ENCODE results near the gene GMPPA.

The GMPPA gene

DNA sequence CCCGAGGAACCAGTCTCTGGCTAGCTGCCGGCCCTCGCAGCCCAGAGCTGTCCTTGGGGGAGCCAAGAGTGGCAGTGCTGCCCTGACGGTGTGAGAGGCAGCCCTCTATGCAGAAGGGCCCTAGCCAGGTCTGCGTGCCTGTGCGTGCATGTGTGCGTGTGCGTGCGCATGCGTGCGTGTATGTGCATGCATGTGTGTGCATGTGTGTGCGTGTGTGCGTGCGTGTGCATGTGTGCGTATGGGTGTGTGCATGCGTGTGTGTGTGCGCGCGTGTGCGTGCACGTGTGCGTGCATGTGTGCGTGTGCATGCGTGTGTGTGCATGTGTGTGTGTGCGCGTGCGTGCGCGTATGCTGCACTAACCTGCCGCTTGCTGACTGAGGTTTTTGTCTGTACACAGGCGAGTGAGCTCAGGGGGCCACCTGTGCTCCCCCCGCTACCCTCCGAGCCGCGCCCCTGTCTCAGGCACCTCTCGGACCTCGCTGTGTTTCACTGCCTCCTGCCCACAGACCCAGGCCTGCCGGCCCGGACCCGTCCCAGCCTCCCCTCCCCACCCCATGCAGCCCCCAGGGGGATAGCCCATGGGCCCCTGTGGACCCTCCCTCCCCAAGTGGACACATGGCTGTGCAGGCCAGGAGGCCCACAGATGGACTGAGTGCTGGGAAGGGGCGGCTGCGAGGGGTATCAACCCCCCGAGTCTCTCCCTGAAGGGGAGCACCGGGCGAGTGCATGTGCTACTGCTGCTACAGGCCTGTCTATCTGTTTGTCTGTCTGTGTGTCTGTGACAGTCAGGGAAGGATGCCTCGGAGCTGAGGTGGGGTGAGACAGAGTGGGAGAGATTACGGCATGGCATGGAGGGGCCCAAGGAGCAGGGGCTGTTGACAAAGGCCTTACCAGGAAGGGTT is 32.8 kb upstream of the GMPPA start:
- no peaks in the 10 kb centered on the region for H3K9me3 ChIP-seq (ENCODE audit: severe bottlenecking)
- peaks cover 43% of the 10 kb centered on the region for H3K36me3 ChIP-seq
- H3K27me3 ChIP-seq (ENCODE audit: insufficient read depth, low read depth, severe bottlenecking): no peaks in the 10 kb centered on the region
- H3K27ac ChIP-seq: no peak overlapping the region
- TF ChIP-seq, protein P1, sequence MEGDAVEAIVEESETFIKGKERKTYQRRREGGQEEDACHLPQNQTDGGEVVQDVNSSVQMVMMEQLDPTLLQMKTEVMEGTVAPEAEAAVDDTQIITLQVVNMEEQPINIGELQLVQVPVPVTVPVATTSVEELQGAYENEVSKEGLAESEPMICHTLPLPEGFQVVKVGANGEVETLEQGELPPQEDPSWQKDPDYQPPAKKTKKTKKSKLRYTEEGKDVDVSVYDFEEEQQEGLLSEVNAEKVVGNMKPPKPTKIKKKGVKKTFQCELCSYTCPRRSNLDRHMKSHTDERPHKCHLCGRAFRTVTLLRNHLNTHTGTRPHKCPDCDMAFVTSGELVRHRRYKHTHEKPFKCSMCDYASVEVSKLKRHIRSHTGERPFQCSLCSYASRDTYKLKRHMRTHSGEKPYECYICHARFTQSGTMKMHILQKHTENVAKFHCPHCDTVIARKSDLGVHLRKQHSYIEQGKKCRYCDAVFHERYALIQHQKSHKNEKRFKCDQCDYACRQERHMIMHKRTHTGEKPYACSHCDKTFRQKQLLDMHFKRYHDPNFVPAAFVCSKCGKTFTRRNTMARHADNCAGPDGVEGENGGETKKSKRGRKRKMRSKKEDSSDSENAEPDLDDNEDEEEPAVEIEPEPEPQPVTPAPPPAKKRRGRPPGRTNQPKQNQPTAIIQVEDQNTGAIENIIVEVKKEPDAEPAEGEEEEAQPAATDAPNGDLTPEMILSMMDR (IDR thresholded peaks at IDR 0.05; ENCODE audit: low read depth, low read length): no peak
- no peak overlapping the region for H3K4me3 ChIP-seq (ENCODE audit: low read depth, low read length)
- DNase-seq: no peak

DNA sequence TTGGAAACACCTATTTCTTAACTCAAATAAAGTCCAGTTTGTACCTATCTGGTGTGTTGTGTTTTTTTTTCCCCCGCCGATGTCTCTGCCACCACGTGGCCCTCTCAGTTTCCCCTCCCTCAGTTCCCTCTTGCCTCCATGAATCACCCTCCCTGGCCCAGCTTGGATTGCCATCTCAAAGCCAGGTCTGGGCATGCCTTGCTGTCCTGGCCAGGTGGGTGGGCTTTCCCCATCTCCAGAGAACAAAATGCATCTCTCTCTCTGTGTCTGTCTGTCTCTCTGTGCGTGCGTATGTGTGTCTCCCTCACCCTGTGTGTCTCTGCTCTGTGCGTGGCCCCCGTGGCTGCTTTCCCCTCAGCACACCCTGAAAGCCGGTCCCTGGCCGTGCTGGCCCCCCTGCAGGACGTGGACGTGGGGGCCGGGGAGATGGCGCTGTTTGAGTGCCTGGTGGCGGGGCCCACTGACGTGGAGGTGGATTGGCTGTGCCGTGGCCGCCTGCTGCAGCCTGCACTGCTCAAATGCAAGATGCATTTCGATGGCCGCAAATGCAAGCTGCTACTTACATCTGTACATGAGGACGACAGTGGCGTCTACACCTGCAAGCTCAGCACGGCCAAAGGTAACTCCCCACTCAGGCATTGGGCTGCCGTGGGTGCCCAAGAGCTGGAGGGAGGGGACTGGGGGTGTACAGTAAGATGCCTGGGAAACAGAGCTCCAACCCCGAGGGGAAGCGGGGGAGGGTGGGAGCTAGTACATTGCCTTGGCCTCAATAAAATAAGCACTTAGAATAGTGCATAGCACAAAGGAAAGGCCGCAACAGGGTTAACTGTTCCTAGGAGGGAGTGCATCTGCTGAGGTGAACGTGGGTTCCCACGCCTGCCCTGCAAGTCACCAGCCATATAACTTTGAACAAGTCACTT is 31.6 kb upstream of the GMPPA start:
- no peak for DNase-seq
- Histone ChIP-seq H3K4me3 (ENCODE audit: low read depth, low read length) (no peak overlapping the region), H3K27me3 (ENCODE audit: insufficient read depth, low read depth, severe bottlenecking) (no peaks in the 10 kb centered on the region), H3K27ac (no peak overlapping the region), H3K9me3 (ENCODE audit: severe bottlenecking) (no peaks in the 10 kb centered on the region), H3K36me3 (peaks cover 37% of the 10 kb centered on the region)
- TF ChIP-seq, protein P1 (IDR thresholded peaks at IDR 0.05; ENCODE audit: low read depth, low read length): no peak

- no peaks in the 10 kb centered on the region for H3K27me3 ChIP-seq (ENCODE audit: insufficient read depth, low read depth, severe bottlenecking)
- H3K36me3 ChIP-seq: peaks cover 31% of the 10 kb centered on the region
- TF ChIP-seq, protein P1 (IDR thresholded peaks at IDR 0.05; ENCODE audit: low read depth, low read length): no peak
- no peaks in the 10 kb centered on the region for H3K9me3 ChIP-seq (ENCODE audit: severe bottlenecking)
- H3K27ac ChIP-seq: no peak overlapping the region
- no peak overlapping the region for H3K4me3 ChIP-seq (ENCODE audit: low read depth, low read length)
- no peak for DNase-seq
These were observed 31.0 kb upstream of the GMPPA start for GRCh38 chr2:219467736-219468075.

GRCh38 chr2:219468410-219469185 is 30.1 kb upstream of the GMPPA start:
- Histone ChIP-seq H3K27ac (no peak overlapping the region), H3K36me3 (peaks cover 28% of the 10 kb centered on the region), H3K9me3 (ENCODE audit: severe bottlenecking) (no peaks in the 10 kb centered on the region), H3K4me3 (ENCODE audit: low read depth, low read length) (no peak overlapping the region), H3K27me3 (ENCODE audit: insufficient read depth, low read depth, severe bottlenecking) (no peaks in the 10 kb centered on the region)
- DNase-seq: no peak
- TF ChIP-seq, protein P1 (IDR thresholded peaks at IDR 0.05; ENCODE audit: low read depth, low read length): no peak

DNA sequence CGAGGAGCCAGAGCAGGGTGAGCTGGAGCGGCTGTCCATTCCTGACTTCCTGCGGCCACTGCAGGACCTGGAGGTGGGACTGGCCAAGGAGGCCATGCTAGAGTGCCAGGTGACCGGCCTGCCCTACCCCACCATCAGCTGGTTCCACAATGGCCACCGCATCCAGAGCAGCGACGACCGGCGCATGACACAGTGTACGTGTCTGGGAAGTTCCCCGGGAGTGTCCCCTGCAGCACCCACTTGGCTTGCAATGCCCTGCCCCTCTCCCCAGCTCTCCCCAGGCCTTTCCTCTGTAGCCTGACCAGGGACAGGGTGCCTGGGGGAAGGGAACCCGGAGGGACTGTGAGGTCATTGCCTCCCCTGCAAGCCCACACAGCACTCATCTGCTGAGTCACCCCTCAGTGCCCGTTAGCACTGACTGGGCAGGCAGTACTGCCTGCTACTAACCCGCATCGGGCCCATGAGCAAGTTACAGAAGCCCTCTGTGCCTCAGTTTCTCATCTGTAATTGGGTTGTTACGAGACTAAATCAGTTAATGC is 29.4 kb upstream of the GMPPA start:
- Histone ChIP-seq H3K27me3 (ENCODE audit: insufficient read depth, low read depth, severe bottlenecking) (no peaks in the 10 kb centered on the region), H3K4me3 (ENCODE audit: low read depth, low read length) (no peak overlapping the region), H3K27ac (no peak overlapping the region), H3K36me3 (peaks cover 26% of the 10 kb centered on the region), H3K9me3 (ENCODE audit: severe bottlenecking) (no peaks in the 10 kb centered on the region)
- DNase-seq: no peak
- TF ChIP-seq, protein P1 (IDR thresholded peaks at IDR 0.05; ENCODE audit: low read depth, low read length): no peak

Measured in WERI-Rb-1 (cell line).